HG03442 (cell line): Measurements from ENCODE around the gene AGER.
"Not testable (repeated sequence)": the region's sequence is repeated elsewhere in the genome, so short reads cannot be mapped to it uniquely, and the experiment has no call there.

Experiments used
- ATAC-seq: cut with Tn5 transposase; IDR thresholded peaks from one replicate; pipeline ENCODE4 v1.9.1; 2021; ENCODE audit warnings: mild to moderate bottlenecking, moderate library complexity; ENCODE audit not compliant: unreplicated experiment

AGER gene

GRCh38 chr6:32151181-32151862 lies 32.7 kb downstream of the AGER start:
- no peak for ATAC-seq

GRCh38 chr6:32149932-32150870 lies 33.9 kb downstream of the AGER start:
- no peak for ATAC-seq

- ATAC-seq: no peak
Measured at GRCh38 chr6:32149092-32149755, 34.8 kb downstream of the AGER start.

GRCh38 chr6:32148289-32149091 lies 35.6 kb downstream of the AGER start:
- ATAC-seq: no peak

GRCh38 chr6:32147401-32148132 lies 36.5 kb downstream of the AGER start:
- no peak for ATAC-seq

GRCh38 chr6:32146687-32147086 lies 37.4 kb downstream of the AGER start:
- no peak for ATAC-seq

- no peak for ATAC-seq
Measured at GRCh38 chr6:32146287-32146686, 37.8 kb downstream of the AGER start.

- ATAC-seq: not testable (repeated sequence)
Measured at GRCh38 chr6:32144238-32144637, 39.8 kb downstream of the AGER start.

GRCh38 chr6:32140420-32141046 lies 43.5 kb downstream of the AGER start:
- ATAC-seq: no peak

- no peak for ATAC-seq
Measured at GRCh38 chr6:32139590-32139989, 44.5 kb downstream of the AGER start.

GRCh38 chr6:32137454-32137853 lies 46.6 kb downstream of the AGER start:
- no peak for ATAC-seq

- ATAC-seq: no peak
Measured at GRCh38 chr6:32133786-32134185, 50.3 kb downstream of the AGER start.

GRCh38 chr6:32132110-32132509 lies 51.9 kb downstream of the AGER start:
- ATAC-seq: no peak

- no peak for ATAC-seq
Measured at GRCh38 chr6:32131439-32131948, 52.6 kb downstream of the AGER start.
